ENCODE results near the gene STOML1. TPM values are rescaled to one million over a fixed set of nuclear protein-coding genes. Genes with fewer than 3 reads are reported as not detected.

Gene STOML1
- polyA plus RNA-seq, 1 donor (not counting 4 experiments of a cell fraction or from before 2014, with no cell fraction given) = 7.0 TPM

GRCh38 chr15:73949496-73949895 is 42.6 kb downstream of the STOML1 start:
- H3K4me3 ChIP-seq (ENCODE audit: control insufficient read depth in 2 of 3, extremely low read depth in 1 of 3, insufficient read depth in 2 of 3, low read depth in 1 of 3, low read length in 3 of 3) = no peak overlapping the region
- H4K20me1 ChIP-seq (ENCODE audit: control insufficient read depth, extremely low read depth, insufficient read depth, low read length) = no peaks in the 10 kb centered on the region
- H3K9me3 ChIP-seq (ENCODE audit: control insufficient read depth, low read depth, low read length) = no peaks in the 10 kb centered on the region
- H3K79me2 ChIP-seq (ENCODE audit: control insufficient read depth, insufficient read depth, low read length) = no peaks in the 10 kb centered on the region
- no peaks in the 10 kb centered on the region for H3K9me1 ChIP-seq (ENCODE audit: control insufficient read depth, extremely low read depth, insufficient read depth, low read length)
- DNase-seq (ENCODE audit: low read depth, low spot score) = no peak
- H3K27me3 ChIP-seq (ENCODE audit: control insufficient read depth, extremely low read depth, insufficient read depth, low read length) = no peaks in the 10 kb centered on the region
- H3K27ac ChIP-seq (ENCODE audit: control insufficient read depth, insufficient read depth, low read length) = no peak overlapping the region
- TF ChIP-seq EZH2 (IDR thresholded peaks at IDR 0.05; ENCODE audit: low read length) = no peak
- TF ChIP-seq, protein P1, sequence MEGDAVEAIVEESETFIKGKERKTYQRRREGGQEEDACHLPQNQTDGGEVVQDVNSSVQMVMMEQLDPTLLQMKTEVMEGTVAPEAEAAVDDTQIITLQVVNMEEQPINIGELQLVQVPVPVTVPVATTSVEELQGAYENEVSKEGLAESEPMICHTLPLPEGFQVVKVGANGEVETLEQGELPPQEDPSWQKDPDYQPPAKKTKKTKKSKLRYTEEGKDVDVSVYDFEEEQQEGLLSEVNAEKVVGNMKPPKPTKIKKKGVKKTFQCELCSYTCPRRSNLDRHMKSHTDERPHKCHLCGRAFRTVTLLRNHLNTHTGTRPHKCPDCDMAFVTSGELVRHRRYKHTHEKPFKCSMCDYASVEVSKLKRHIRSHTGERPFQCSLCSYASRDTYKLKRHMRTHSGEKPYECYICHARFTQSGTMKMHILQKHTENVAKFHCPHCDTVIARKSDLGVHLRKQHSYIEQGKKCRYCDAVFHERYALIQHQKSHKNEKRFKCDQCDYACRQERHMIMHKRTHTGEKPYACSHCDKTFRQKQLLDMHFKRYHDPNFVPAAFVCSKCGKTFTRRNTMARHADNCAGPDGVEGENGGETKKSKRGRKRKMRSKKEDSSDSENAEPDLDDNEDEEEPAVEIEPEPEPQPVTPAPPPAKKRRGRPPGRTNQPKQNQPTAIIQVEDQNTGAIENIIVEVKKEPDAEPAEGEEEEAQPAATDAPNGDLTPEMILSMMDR (optimal IDR thresholded peaks at IDR 0.05 in 1 of 3, IDR thresholded peaks at IDR 0.05 in 1 of 3, conservative IDR thresholded peaks at IDR 0.05 in 1 of 3; ENCODE audit: extremely low read depth in 1 of 3, insufficient read depth in 2 of 3, low read length in 3 of 3) = no peak
- H2AFZ ChIP-seq (ENCODE audit: control insufficient read depth, low read length) = no peak overlapping the region
- no peak for FAIRE-seq
- H3K4me1 ChIP-seq (ENCODE audit: control insufficient read depth, extremely low read depth, insufficient read depth, low read length) = no peaks in the 10 kb centered on the region
- dilution Hi-C loops (cut with MboI; ENCODE audit: extremely low pct_ligation_motif_present, low sequenced_read_pairs) = no loop called here
- H3K36me3 ChIP-seq (ENCODE audit: control insufficient read depth in 2 of 2, extremely low read depth in 1 of 2, insufficient read depth in 2 of 2, low read length in 2 of 2) = peaks cover 0 to 3% of the 10 kb centered on the region in 2 experiments
- no peak overlapping the region for H3K4me2 ChIP-seq (ENCODE audit: control insufficient read depth, extremely low read depth, insufficient read depth, low read depth, low read length)
- H3K9ac ChIP-seq (ENCODE audit: control insufficient read depth, extremely low read depth, insufficient read depth, low read length) = no peak overlapping the region

DNA sequence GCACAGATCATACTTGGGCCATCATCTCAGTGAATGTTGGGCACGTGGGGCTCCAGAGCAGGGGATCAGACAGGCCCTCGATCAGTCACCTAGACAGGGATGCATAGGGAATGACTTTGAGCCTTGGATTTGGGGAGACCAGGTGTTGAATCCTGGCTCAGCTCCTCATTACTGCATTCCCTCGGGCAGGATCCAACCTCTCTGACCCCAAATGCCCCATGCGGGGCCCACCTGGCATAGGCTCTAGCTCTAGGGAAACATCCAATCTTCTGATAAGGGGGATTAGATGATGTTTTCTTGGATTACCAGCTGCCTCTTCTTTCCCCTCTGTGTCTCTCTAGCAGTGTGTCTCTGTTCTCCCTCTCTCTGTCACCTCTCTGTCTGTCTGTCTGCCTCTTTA is 43.1 kb downstream of the STOML1 start:
- H3K9me1 ChIP-seq (ENCODE audit: control insufficient read depth, extremely low read depth, insufficient read depth, low read length) = no peaks in the 10 kb centered on the region
- H3K9ac ChIP-seq (ENCODE audit: control insufficient read depth, extremely low read depth, insufficient read depth, low read length) = no peak overlapping the region
- dilution Hi-C loops (cut with MboI; ENCODE audit: extremely low pct_ligation_motif_present, low sequenced_read_pairs) = no loop called here
- no peak overlapping the region for H2AFZ ChIP-seq (ENCODE audit: control insufficient read depth, low read length)
- no peak overlapping the region for H3K4me3 ChIP-seq (ENCODE audit: control insufficient read depth in 2 of 3, extremely low read depth in 1 of 3, insufficient read depth in 2 of 3, low read depth in 1 of 3, low read length in 3 of 3)
- H3K27me3 ChIP-seq (ENCODE audit: control insufficient read depth, extremely low read depth, insufficient read depth, low read length) = no peaks in the 10 kb centered on the region
- H4K20me1 ChIP-seq (ENCODE audit: control insufficient read depth, extremely low read depth, insufficient read depth, low read length) = no peaks in the 10 kb centered on the region
- no peaks in the 10 kb centered on the region for H3K79me2 ChIP-seq (ENCODE audit: control insufficient read depth, insufficient read depth, low read length)
- FAIRE-seq (no peak), DNase-seq (ENCODE audit: low read depth, low spot score) (no peak)
- H3K4me2 ChIP-seq (ENCODE audit: control insufficient read depth, extremely low read depth, insufficient read depth, low read depth, low read length) = no peak overlapping the region
- peaks cover 0 to 3% of the 10 kb centered on the region in 2 experiments for H3K36me3 ChIP-seq (ENCODE audit: control insufficient read depth in 2 of 2, extremely low read depth in 1 of 2, insufficient read depth in 2 of 2, low read length in 2 of 2)
- no peaks in the 10 kb centered on the region for H3K9me3 ChIP-seq (ENCODE audit: control insufficient read depth, low read depth, low read length)
- no peaks in the 10 kb centered on the region for H3K4me1 ChIP-seq (ENCODE audit: control insufficient read depth, extremely low read depth, insufficient read depth, low read length)
- H3K27ac ChIP-seq (ENCODE audit: control insufficient read depth, insufficient read depth, low read length) = no peak overlapping the region
- TF ChIP-seq EZH2 (IDR thresholded peaks at IDR 0.05; ENCODE audit: low read length) = no peak
- TF ChIP-seq, protein P1 (optimal IDR thresholded peaks at IDR 0.05 in 1 of 3, IDR thresholded peaks at IDR 0.05 in 1 of 3, conservative IDR thresholded peaks at IDR 0.05 in 1 of 3; ENCODE audit: extremely low read depth in 1 of 3, insufficient read depth in 2 of 3, low read length in 3 of 3) = no peak
